ENCODE results near the gene RAB4A.
"Not testable (repeated sequence)": the region's sequence is repeated elsewhere in the genome, so short reads cannot be mapped to it uniquely, and the experiment has no call there.

RAB4A gene

DNA sequence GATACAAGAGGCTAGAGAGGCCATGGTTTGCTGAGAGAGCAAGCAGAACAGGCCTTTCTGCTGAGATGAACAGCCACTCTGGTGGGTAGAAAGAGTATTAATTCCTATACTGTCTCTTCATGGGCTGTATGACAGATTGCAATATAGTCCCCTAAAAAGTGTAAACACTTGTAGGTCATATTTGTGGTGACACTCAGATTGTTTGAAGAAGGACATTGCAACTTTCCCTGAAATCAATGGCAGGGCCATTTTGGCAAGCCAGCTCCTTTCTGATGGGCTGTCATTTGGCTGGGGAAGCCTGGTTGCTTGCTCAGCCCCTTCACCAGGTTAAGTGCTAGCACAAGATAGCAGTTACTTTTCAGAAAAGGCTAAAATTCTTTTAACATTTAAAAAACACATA lies 27.5 kb downstream of the RAB4A start:
- DNase-seq (ENCODE audit: low read depth in 2 of 2), result no peak

DNA sequence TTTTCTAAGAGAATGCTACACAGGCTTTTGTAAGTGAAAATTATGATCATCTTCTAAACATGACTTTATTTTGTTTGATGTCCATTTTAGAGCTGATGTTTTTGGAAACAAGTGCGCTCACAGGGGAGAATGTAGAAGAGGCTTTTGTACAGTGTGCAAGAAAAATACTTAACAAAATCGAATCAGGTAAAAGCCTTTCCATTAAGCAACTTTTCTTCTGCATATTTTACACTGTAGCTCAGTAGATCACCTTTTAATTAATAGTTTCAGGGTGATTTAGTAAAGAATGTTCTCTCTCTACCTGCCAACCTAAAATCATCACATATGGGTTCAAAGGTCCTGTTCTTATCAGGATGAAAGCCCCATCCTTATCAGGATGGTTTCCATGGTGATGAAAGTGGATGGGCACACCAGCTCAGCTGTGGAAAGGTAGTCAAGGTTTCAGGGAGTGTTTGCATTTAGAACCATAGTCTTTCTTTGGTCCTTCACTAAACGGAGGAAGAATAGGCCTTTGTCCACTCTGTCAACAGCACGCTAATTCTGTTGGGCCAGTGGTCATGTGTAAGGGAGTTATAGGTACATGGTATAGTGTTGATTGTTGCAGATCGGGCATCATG lies 28.1 kb downstream of the RAB4A start:
- no peak for DNase-seq (ENCODE audit: low read depth in 2 of 2)

DNA sequence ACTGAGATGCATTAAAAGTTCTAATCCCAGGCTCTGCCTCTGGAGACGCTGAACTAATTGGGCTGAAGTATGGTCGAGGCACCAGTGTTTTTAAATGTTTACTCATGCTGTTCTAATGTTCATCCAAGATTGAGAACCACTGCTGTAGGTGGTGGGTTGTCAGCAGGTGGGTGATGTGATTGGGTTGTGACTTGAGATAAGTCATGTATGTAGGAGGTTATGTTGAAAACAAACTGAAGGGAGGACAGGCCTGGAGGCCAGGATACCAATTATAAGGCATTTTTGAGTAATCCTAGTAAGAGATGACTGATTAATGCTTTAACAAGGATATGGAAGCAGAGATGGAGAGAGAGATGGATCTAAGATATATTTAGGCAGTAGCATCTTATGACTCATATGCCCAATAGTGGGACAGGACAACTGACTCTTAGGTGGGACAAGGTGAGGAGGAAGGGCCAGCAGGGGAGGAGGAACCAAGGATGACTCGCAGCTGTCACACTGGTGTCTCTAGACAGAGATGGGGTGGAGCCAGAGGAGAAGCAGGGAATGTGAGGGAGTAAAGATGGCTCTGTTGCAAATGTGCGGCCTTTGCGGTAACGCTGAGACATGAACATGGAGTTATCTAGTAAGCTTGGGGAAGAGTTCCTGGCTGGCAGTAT lies 29.3 kb downstream of the RAB4A start:
- DNase-seq (ENCODE audit: low read depth in 2 of 2), result no peak

DNA sequence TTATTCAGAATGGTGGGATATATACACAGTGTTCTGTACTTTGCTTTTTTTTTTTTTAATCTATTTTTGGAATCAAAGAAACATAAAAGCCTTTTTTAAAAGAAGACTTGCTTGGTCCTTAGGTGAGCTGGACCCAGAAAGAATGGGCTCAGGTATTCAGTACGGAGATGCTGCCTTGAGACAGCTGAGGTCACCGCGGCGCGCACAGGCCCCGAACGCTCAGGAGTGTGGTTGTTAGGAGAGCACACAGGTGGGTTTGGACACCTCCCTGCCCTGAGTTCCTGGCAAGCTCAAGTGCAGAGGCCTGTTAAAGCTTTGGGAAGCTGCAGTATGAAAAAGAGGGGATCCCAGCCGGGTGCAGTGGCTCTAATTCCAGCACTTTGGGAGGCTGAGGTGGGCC lies 31.8 kb downstream of the RAB4A start:
- DNase-seq (ENCODE audit: low read depth in 2 of 2), result no peak

DNA sequence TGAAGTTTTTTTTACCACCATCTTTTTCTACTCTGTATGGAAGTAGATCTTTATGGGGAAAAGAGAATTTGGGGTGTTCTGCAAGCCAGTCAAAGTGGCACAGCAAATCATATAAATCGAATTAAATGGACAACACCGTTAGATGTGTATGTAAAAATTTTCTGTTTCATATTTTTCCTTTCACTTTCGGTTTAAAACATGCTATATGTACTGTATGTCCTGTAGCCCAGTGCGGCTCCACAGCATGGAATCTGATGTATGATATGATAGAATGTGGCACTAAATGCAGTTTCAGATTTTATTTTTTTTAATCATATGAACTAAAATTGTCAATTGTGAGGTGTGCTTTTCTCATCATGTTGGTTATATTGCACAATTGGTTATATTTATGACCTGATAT lies 32.9 kb downstream of the RAB4A start:
- DNase-seq (ENCODE audit: low read depth in 2 of 2), result no peak

DNA sequence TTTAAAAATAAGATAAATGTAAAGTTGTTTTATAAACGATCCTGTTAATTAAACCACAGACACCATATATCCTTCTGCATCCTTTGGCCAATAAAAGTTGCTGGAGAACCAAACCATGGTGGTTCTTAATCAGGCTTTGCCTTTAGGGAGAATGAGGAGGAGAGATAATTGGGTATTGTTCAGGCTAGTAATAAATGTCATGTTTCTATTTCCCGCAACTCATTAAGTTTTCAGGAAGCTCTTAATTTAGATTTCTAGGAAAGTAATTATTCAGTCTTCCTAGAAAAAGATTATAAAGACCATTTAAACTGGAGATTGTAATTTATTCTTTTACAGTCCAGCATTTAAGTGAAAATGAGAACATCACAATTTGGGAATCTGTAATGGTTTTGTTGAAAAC lies 34.5 kb downstream of the RAB4A start:
- no peak for DNase-seq (ENCODE audit: low read depth in 2 of 2)

DNA sequence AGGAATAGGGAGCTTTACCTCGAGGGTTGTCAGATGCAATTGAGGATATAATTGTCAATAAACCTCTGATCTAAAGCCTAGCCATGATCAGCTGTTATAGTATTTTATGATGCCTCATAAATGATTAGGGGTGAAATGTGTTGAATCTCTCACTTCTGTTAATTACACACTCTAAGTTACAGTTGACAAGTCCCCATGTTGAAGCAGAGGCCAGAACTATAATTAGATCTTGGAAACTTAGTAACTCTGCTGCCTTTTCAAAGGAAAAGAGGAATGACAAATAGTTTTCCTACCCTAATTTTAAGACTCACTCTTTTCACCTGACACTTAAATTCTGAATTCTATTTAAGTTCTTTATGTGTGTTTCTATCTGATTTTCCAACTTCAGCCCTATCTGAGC lies 38.2 kb downstream of the RAB4A start:
- no peak for DNase-seq (ENCODE audit: low read depth in 2 of 2)

DNA sequence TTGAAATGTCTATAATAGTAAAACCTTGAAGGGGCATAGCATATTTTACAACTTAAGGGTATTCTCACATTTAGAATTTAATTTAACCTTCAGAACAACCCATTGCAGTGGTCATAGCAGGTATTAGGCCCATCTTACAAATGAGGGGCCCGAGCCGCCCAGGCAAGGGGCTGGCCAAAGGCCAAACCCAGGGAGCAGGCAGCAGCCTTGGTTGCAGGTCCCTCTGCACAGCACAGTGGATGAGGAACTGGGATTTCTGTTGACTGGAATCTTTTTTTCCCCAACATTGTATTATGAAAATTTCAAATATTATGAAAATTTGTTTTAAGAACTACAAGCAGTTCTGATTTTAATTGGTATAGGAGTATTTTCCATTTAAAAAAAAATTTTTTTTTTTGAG lies 38.8 kb downstream of the RAB4A start:
- no peak for DNase-seq (ENCODE audit: low read depth in 2 of 2)

DNA sequence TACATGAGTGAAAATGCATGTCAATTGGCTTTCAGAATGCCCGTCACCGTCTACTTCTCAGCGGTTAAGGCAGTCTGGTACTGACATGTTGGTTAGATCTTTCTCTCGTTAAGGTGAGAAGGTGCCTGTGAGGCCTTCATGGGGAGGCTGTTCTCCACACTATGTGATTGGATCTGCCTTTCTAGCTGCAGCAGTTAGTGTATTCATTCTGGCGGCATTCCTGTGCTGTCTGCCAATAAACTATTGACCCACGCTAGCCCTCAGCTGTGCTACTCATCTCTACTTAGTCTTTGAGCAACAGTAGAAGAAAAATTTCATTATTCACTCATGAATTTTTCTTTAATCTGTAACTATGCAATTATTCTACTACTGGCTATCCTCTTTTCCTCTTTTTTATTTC lies 39.9 kb downstream of the RAB4A start:
- no peak for DNase-seq (ENCODE audit: low read depth in 2 of 2)

DNA sequence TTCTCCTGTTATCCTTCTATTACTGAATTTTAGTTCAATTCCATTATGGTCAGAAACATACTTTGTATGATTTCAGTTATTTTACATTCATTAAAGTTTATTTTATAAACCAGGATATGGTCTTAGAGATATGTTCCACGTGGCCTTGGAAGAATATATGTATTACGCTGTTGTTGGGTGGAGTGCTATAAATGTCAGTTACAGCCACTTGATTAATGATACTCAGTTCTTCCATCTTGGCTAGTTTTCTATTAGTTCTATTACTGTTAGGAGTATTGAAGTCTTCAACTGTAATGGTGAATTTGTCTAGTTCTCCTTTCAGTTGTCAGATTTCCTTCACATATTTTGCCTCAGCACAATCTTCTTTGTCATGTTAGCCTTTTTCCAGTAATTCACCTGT lies 45.3 kb downstream of the RAB4A start:
- no peak for DNase-seq (ENCODE audit: low read depth in 2 of 2)

DNA sequence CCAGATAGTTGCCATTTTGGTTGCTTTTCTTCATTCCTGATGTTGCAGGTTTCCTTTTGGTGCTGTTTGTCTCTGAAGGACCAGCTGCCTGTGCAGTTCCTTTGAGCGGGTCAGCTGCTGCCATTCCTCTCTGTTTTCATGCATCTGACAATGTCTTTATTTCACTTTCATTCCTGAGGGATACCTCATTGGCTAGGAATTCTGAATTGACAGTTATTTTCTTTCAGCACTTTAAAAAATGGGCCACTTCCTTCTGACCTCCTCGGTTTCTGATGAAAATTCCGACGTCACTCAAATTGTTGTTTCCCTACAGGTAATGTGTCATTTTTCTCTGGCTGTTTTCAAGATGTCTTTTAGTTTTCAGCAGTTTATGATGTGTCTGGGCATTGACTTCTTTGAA lies 47.1 kb downstream of the RAB4A start:
- DNase-seq (ENCODE audit: low read depth in 2 of 2), result no peak

DNA sequence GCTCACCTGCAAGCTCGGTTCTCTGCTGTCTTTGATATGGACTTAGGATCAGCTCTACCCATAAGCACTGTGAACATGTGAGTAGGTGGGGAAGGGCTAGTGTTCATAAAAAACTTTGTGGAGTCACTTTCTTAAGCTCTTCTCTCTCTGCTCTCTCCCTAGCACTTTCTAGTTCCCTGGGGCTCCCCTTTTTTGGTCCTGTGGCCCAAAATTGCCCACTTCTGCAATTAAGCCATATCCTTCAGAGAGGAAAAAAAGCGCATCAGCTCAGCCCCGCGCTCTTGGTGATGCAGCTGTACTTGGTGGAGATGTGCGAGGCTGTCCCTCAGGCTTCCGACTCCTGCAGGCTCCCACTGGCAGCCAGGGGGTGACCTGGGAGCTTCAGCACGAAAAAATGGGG lies 48.6 kb downstream of the RAB4A start:
- DNase-seq (ENCODE audit: low read depth in 2 of 2), result no peak

DNA sequence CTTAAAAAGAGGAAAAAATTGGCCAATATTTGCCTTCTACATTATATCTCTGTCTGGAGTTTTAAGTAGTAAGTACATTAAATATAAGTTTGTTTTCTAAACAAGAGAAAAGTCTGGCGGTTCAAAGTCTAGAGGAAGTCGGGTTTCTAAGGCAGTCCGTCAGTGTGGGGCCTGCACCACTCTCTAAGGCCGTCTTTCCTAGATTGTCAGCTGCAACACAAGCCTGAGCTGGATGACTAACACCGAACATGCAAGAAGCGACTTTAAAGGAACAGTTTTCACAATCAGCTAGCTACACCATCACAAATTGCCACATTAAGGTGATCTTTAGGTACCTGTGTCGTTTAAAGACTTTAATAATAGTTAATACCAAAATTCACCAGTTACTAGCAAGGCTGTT lies 52.3 kb downstream of the RAB4A start:
- no peak for DNase-seq (ENCODE audit: low read depth in 2 of 2)

DNA sequence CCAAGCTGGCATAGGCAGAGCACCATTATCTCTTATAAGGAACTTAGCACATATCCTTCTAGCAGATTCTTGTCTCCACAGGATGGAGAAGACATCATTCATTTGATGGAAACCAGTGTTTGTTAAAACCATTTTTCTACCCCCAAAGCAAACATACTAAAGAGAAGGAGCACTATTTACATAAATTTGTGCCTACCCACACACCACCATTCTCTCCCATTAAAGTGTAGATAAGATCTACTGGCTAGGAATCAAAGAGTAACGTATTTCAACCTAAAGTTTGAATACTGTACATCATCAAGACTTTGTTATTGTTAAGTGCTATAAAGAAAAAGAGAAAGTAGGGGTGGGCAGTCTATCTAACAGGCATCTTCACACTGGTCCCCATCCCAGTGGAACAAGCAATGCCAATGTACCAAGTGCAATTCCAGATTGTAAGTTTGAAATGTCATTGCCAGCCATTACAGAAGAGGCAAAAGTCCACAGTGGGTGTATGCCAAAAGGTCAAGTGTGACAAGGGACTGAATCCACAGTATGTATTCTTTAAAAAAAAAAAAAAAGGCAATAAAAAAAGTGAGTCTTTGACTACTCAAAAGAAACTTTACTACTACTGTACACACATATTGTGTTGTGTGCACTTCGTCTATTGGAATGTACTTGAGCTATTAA lies 53.1 kb downstream of the RAB4A start:
- DNase-seq (ENCODE audit: low read depth in 2 of 2), result no peak

DNA sequence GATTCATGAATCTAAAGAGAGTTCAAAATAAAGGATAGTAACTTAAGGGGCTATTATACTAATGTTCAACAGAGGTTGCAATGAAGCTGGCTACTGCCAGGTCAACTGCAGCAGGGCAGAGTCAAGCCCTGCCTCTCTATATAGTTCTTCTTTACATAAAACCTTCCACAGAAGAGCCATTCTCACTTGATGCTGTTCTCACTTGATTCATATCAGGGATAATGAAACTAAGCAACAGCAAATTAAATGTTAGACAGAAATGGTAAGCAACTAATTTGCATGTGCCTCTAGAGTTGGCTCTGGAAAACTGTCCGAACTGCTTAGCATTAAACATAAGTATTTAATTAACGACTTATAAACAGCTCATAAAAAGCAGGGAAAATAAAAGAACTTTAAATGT lies 54.5 kb downstream of the RAB4A start:
- DNase-seq (ENCODE audit: low read depth in 2 of 2), result no peak

DNA sequence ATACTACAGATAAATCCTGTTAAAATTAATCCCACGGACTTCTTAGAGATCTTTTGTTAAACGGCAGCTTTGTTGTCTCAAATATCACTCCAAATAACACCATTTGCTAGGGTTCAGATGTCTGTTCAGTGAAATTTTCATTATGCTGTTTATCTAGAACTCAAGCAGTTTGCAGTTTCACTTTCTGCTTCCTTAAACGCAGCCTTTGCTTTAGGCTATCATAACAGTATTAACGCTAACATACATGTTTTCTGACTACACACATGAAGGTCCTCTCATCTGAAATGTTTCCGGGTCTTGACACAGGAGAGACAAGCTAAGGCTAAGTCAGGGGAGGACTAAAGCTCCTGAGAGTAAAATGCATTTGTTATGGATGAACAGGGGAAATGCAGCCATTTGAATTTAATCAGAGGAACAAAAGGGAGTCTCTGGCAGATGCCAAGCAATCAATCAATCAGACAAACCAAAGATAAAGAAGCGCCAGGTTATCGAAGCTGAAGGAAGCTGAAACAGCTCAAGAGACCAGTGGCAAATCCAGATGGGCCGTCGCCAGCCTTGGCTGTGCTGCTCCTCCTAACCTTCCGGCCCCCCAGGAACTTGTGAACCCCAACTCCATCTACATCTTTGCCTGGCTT lies 55.1 kb downstream of the RAB4A start:
- no peak for DNase-seq (ENCODE audit: low read depth in 2 of 2)

DNA sequence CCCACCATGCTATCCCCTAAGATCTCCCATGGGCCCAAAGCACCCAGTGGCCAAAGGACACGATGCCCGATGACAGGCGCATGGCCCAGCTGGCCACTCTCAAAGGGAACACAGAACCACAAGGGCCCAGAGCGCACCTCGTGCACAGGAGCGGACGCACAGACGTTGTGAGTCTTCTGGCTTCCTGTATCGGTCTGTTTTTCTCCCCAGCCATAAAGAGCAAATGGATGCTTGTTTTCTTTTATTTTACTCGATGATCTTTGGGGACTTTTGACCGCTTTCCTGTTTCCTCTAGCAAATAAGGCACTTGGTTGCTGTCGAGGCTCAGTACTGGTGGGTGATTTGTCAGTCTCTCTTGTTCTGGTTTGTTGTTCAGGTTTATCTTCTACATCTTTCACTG lies 55.7 kb downstream of the RAB4A start:
- no peak for DNase-seq (ENCODE audit: low read depth in 2 of 2)

DNA sequence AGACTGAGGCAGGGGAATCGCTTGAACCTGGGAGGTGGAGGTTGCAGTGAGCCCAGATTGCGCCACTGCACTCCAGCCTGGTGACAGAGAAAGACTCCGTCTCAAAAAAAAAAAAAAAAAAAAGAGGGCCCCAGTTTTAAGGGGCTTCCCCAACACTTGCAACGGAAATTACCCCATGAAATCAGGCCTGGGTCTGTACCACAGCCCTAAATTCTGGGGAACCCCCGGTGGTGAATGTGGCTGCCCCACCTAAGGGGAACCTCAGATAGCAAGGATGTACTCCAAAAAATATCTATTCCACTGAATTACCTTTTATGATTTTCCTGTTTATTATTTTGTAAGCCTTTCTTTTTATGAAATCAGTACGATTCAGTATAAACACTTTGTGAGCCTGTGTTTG lies 56.9 kb downstream of the RAB4A start:
- not testable (repeated sequence) for DNase-seq (ENCODE audit: low read depth in 2 of 2)

DNA sequence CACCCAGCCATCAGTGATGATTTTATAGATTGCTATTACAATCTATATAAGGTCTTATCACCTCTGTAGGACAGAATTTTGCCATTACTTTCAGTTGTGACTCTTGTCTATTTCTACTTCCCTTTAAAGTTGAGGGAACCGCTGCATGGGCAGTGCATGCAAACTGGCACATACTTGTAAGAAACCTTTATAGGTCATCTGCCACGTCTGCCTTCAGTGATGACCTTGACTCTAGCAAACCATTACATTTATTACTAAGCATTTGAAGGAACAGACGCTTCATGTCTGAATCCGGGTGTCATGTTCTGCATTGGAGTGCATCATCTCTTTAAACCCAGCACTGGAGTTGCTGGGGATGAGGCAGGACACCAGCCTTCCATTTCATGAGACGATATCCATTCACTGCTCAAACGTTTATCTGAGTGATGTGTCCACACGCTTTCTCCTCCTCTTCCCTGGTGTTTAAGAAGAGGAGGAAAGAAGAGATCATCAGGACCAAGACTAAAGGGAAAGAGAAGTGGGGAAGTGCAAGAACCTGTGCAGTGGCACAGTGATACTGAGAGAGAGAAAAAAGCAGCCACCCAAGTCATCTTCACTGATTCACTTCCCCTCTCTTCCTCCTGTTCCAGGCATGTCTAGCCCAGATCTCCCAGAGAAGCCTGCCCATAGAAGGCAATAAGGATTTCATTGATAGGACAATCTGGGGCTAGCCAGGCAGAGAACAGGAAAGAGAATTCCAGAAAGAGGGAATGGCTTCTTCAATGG lies 57.9 kb downstream of the RAB4A start:
- no peak for DNase-seq (ENCODE audit: low read depth in 2 of 2)

DNA sequence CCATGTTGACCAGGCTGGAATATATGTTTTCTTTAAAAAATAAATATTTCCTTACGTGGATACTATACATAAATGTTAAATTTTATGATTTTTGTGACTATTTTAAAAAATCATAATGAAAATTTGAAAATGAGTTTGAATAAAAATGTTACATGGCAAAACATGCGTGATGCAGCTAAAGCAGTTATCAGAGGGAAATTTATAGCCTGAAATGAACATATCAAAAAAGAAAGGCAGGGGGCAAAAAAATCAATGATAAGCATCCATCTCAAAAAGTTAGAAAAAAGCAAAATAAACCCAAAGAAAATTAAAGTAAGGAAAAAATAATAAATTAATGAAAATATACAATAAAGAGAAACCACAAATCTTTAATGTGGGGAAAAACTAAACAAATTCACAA lies 63.4 kb downstream of the RAB4A start:
- DNase-seq (ENCODE audit: low read depth in 2 of 2), result no peak

DNA sequence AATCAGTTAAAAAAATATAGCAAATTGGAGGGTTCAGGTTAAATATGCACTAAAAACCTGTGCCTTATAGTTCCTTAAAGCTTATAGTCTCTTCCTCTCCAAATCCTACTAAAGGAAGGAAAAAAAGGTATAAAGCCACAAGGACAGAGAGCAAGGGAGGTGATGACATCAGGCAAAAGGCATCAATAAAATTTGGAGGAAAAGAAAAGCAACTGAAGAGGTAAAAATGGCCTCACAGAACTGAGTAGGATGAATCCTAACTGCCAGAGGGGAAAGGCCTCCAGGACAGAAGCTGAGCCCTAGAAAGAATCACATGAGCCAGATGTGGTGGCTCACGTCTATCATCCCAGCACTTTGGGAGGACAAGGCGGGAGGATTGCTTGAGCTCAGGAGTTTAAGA lies 63.8 kb downstream of the RAB4A start:
- no peak for DNase-seq (ENCODE audit: low read depth in 2 of 2)

DNA sequence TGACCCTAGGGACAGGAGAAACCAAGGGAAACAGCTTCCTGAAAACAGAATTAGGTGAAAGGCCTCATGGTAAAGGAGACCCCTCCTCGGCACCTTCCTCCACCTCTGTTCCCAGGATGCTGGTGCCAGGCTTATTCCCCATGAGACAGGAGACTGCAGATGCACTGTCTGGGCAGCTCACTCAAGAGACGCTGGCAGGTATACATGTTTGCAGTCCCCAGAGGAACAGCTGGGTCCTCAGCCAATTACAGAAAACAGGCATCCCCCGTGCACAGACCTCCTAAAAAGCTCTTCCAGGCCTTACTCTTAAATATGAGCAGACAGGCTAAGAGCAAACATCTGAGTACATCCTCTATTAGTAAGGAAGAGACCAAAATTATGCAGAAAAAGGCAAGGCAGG lies 65.4 kb downstream of the RAB4A start:
- no peak for DNase-seq (ENCODE audit: low read depth in 2 of 2)

All from activated CD4-positive, alpha-beta T cell treated with anti-CD3 and anti-CD28 coated beads for 24 hours (primary cell).